SK-N-MC (cell line): ENCODE measurements around the gene OR2L3.
"Not testable (repeated sequence)": the region's sequence is repeated elsewhere in the genome, so short reads cannot be mapped to it uniquely, and the experiment has no call there.

Experiments
- DNase-seq: peaks from one replicate; pipeline ENCODE4 v3.0.0-alpha.2; 2011; ENCODE audit warnings: low read depth, low spot score
- H3K27ac ChIP-seq: fragments of 200-600 bp; sonication (generic); 2 replicates; pipeline ENCODE4 v1.5.1; 2016; ENCODE audit warnings: mixed run types
- H3K36me3 ChIP-seq: fragments of 200-600 bp; sonication (generic); 2 replicates; pipeline ENCODE4 v1.6.1; 2017; ENCODE audit warnings: antibody characterized with exemption, low read length, mixed read lengths; ENCODE audit not compliant: insufficient read depth
- H3K4me3 ChIP-seq: fragments of 200-600 bp; sonication (generic); 2 replicates; pipeline ENCODE4 v1.5.1; 2016
- H3K9ac ChIP-seq: fragments of 200-600 bp; sonication (generic); 2 replicates; pipeline ENCODE4 v1.8.0; 2017; ENCODE audit warnings: mixed run types, mixed read lengths; ENCODE audit not compliant: insufficient read length
- H3K9me3 ChIP-seq: fragments of 200-600 bp; sonication (generic); 2 replicates; pipeline ENCODE4 v1.6.1; 2017; ENCODE audit warnings: low read depth, mild to moderate bottlenecking, antibody characterized with exemption, low read length, moderate library complexity, mixed read lengths
- EZH2 ChIP-seq: fragments of 200-600 bp; sonication (generic); IDR thresholded peaks from one replicate; pipeline ENCODE4 v1.6.1; 2017; ENCODE audit warnings: antibody characterized with exemption
- FOXP2 ChIP-seq: optimal IDR thresholded peaks from 2 replicates; pipeline ENCODE3; 2011; ENCODE audit warnings: mild to moderate bottlenecking, moderate library complexity; ENCODE audit not compliant: insufficient read depth; ENCODE audit errors: extremely low read length, control extremely low read depth
- POLR2AphosphoS5 ChIP-seq: IDR thresholded peaks from 2 replicates; pipeline ENCODE4 v1.6.1; 2012; ENCODE audit warnings: mild to moderate bottlenecking, low read depth, low read length, borderline replicate concordance

Gene OR2L3

DNA sequence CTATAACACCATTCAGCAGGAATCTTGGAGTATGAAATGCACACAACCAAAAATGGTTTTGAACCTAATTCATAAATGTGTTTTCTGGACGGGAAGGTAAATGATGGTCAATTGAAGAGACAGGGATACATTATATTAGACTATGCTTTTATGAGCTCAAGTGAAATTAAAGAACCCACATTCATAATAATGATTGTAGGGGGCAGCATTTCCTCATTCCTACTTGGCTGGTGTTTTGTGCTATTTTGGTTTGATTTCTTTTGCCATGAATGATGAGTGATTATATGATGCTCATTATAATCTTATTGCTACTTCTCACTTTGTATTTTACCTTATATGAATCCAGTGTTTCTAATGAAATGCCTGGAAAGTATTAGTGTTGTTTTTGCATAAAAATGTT is 372 bp downstream of the OR2L3 start:
- no peaks in the 10 kb centered on the region; the same call in 1 of the 2 replicates for H3K9me3 ChIP-seq
- no peak overlapping the region for H3K9ac ChIP-seq
- no peaks in the 10 kb centered on the region for H3K36me3 ChIP-seq
- TF ChIP-seq EZH2 (no peak), FOXP2 (no peak), POLR2AphosphoS5 (no peak)
- no peak overlapping the region for H3K27ac ChIP-seq
- H3K4me3 ChIP-seq, result no peak overlapping the region
- no peak for DNase-seq

- DNase-seq, result no peak
- H3K4me3 ChIP-seq, result no peak overlapping the region
- no peak overlapping the region for H3K27ac ChIP-seq
- no peaks in the 10 kb centered on the region; the same call in 1 of the 2 replicates for H3K9me3 ChIP-seq
- H3K9ac ChIP-seq, result no peak overlapping the region
- no peaks in the 10 kb centered on the region for H3K36me3 ChIP-seq
- TF ChIP-seq POLR2AphosphoS5 (no peak), EZH2 (no peak), FOXP2 (no peak)
Measured at GRCh38 chr1:248054671-248055070, 8.0 kb downstream of the OR2L3 start.

GRCh38 chr1:248055261-248055660 is 8.6 kb downstream of the OR2L3 start:
- TF ChIP-seq POLR2AphosphoS5, result no peak
- no peak for TF ChIP-seq EZH2
- TF ChIP-seq FOXP2, result no peak
- Histone ChIP-seq H3K36me3 (no peaks in the 10 kb centered on the region), H3K27ac (no peak overlapping the region), H3K9me3 (no peaks in the 10 kb centered on the region; the same call in 1 of the 2 replicates), H3K4me3 (no peak overlapping the region), H3K9ac (no peak overlapping the region)
- DNase-seq, result no peak

DNA sequence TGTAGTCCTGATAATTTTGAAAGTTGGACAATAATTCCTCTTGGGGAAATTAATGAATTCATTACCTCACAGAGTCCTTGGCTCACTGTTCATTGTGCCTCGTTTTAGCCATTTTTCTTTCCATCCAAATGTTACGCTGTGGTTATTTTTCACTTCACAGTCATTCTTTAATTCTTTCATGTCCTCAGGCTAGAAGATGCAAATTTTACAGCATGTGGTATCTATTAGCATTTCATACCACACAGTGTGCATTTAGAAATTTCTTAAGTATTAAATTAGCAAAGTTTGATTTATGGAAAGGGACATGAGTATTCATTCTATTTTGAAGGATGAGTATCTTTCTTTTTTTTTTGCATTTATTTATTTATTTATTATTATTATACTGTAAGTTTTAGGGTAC is 18.4 kb downstream of the OR2L3 start:
- H3K36me3 ChIP-seq, result no peaks in the 10 kb centered on the region
- no peak for TF ChIP-seq FOXP2
- no peak for TF ChIP-seq POLR2AphosphoS5
- no peak for TF ChIP-seq EZH2
- no peak overlapping the region for H3K9ac ChIP-seq
- peak; percentile 88 for DNase-seq
- peak overlapping the region; percentile 96 for H3K27ac ChIP-seq
- no peaks in the 10 kb centered on the region for H3K9me3 ChIP-seq
- peak overlapping the region; percentile 69 for H3K4me3 ChIP-seq

GRCh38 chr1:248065604-248066003 is 19.0 kb downstream of the OR2L3 start:
- no peaks in the 10 kb centered on the region for H3K9me3 ChIP-seq
- no peak for DNase-seq
- no peak for TF ChIP-seq EZH2
- no peak for TF ChIP-seq POLR2AphosphoS5
- no peak for TF ChIP-seq FOXP2
- no peak overlapping the region for H3K9ac ChIP-seq
- no peaks in the 10 kb centered on the region for H3K36me3 ChIP-seq
- peak overlapping the region; percentile 49 for H3K27ac ChIP-seq
- peak overlapping the region; percentile 59 for H3K4me3 ChIP-seq

- not testable (repeated sequence) for H3K36me3 ChIP-seq, H3K9ac ChIP-seq, DNase-seq, H3K4me3 ChIP-seq, H3K27ac ChIP-seq, H3K9me3 ChIP-seq
Measured at GRCh38 chr1:248083864-248084263, 37.2 kb downstream of the OR2L3 start.

- Histone ChIP-seq H3K4me3 (no peak within 1 kb of the TSS), H3K27ac (no peak within 1 kb of the TSS), H3K9me3 (no peaks in the 10 kb centered on the region), H3K36me3 (no peaks in the 10 kb centered on the region), H3K9ac (no peak within 1 kb of the TSS)
- TF ChIP-seq FOXP2 (no peak), EZH2 (no peak), POLR2AphosphoS5 (no peak)
- DNase-seq, result no peak
Measured at GRCh38 chr1:248094884-248095283, 48.2 kb downstream of the OR2L3 start, which contains the start of gene OR2L13. Gene OR2L13 (plus strand): TSS chr1:248095184. CDS start chr1:248099376, 4,192 bp downstream.

- no peak for DNase-seq
- no peak for TF ChIP-seq EZH2
- no peak for TF ChIP-seq POLR2AphosphoS5
- no peak for TF ChIP-seq FOXP2
- no peak overlapping the region for H3K9ac ChIP-seq
- no peaks in the 10 kb centered on the region for H3K36me3 ChIP-seq
- no peak overlapping the region for H3K4me3 ChIP-seq
- no peaks in the 10 kb centered on the region for H3K9me3 ChIP-seq
- no peak overlapping the region for H3K27ac ChIP-seq
Measured at GRCh38 chr1:248098529-248098928, 51.9 kb downstream of the OR2L3 start.

GRCh38 chr1:248102847-248103246 is 56.2 kb downstream of the OR2L3 start:
- H3K4me3 ChIP-seq, result no peak overlapping the region
- no peak overlapping the region for H3K27ac ChIP-seq
- DNase-seq, result no peak
- no peaks in the 10 kb centered on the region for H3K36me3 ChIP-seq
- H3K9me3 ChIP-seq, result no peaks in the 10 kb centered on the region
- TF ChIP-seq POLR2AphosphoS5, result no peak
- TF ChIP-seq EZH2, result no peak
- TF ChIP-seq FOXP2, result no peak
- no peak overlapping the region for H3K9ac ChIP-seq
